ENCODE data around the gene MSRB3.

- no peak for TF ChIP-seq CTCF (conservative IDR thresholded peaks at IDR 0.05; ENCODE audit: low read length)
- TF ChIP-seq EZH2phosphoT487 (IDR thresholded peaks at IDR 0.05; ENCODE audit: borderline replicate concordance), result no peak
Observed at GRCh38 chr12:65505386-65506121, 227.1 kb downstream of the MSRB3 start.
